Spleen (tissue), 7 donors: ENCODE results near the gene BZW2.

Experiments used
- CTCF ChIP-seq, 11 experiments: fragments of 200-600 bp in 7 of 11; fragments of 450-650 bp in 4 of 11; sonication (generic) in 4 of 11; IDR thresholded peaks in 8 of 11; conservative IDR thresholded peaks in 3 of 11; 1 replicate in 7 of 11; 2 replicates in 4 of 11; pipeline versions ENCODE4 v1.4.0 to v1.8.0; 2016 to 2021; ENCODE audit warnings: antibody characterized with exemption in 11 of 11, inconsistent platforms in 4 of 11, mild to moderate bottlenecking in 1 of 11
- POLR2AphosphoS5 ChIP-seq, 3 donors: sonication (generic); formaldehyde crosslinking; IDR thresholded peaks; one replicate each; pipeline ENCODE4 v1.5.1; 2017; ENCODE audit warnings: antibody characterized with exemption in 3 of 3
- donor health status: DM: no; HTN: no; CAD: no; lungs with moderate emphysema.
- donor health status: DM: no; HTN: no; CAD: no.
- donor health status: DM: no; HTN: no; CAD: no.

GRCh38 chr7:16603633-16604032, 42.3 kb upstream of the BZW2 start:
- no peak for TF ChIP-seq CTCF (IDR thresholded peaks at IDR 0.05 in 8 of 11, conservative IDR thresholded peaks at IDR 0.05 in 3 of 11)
- TF ChIP-seq POLR2AphosphoS5 (IDR thresholded peaks at IDR 0.05): no peak
